Caki2 (cell line): ENCODE measurements around the gene SPPL2B. TPM values are rescaled to one million over a fixed set of nuclear protein-coding genes. Genes with fewer than 3 reads are reported as not detected.
"Not testable (repeated sequence)": the region's sequence is repeated elsewhere in the genome, so short reads cannot be mapped to it uniquely, and the experiment has no call there.

Experiments used
- DNase-seq: peaks from one replicate; pipeline ENCODE4 v3.0.0-alpha.2; 2015; ENCODE audit warnings: low read depth
- in situ Hi-C: cut with HindIII; loops from 2 replicates; pipeline ENCODE4 v1.10.0; 2016; ENCODE audit warnings: low sequenced_read_pairs, low pct_unique_long_range_greater_than_20kb, mixed read lengths
- total RNA-seq: library from RNA; depleted of rRNA; stranded (reverse); fragments of >200 nt; shearing (Covaris generic); gene quantifications from 2 replicates; pipeline ENCODE4 v1.2.3, GENCODE V29; 2014; ENCODE audit warnings: low replicate concordance; rRNA removed

Gene SPPL2B
- total RNA-seq, 1 experiment from 2014 or later = 20.6 TPM

DNA sequence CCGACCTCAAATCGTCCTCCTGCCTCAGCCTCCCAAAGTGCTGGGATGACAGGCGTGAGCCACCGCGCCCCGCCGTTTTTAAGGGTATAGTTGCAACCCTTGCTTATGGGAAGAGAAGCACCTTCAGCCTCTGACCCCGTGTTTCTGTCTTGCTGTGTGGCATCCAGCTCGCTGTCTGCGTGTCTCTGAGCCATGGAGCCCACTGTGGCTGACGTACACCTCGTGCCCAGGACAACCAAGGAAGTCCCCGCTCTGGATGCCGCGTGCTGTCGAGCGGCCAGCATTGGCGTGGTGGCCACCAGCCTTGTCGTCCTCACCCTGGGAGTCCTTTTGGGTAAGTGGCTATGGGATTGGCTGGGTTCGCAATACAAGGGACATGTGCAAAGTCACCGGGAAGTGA is 61.1 kb downstream of the SPPL2B start:
- DNase-seq = no peak
- in situ Hi-C loops = no loop called here

DNA sequence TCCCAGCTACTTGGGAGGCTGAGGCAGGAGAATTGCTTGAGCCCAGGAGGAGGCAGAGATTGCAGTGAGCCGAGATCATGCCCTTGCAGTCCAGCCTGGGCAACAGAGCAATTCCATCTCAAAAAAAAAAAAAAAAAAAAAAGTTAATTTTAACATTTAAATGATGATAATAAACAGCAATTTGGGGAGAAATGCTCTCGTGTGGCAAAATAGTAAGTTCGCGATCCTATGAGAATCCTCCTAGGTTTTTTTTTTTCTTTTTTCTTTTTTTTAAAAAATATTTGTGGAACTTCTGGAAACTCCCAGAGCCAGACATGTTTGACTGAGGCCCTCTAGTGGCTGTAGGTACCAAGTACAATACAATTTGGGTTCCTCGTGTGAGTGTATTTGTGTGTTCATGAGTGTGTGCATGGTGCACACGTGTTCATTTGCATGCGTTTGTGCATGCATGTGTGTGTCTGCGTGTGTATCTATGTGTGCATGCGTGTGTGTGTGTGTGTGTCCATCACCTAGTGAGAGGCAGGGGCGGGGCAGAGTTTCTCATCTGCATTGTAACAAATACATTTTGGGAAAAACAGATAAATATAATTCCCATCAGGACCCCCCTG is 62.7 kb downstream of the SPPL2B start:
- in situ Hi-C loops = no loop called here
- DNase-seq = peak; percentile 48

DNA sequence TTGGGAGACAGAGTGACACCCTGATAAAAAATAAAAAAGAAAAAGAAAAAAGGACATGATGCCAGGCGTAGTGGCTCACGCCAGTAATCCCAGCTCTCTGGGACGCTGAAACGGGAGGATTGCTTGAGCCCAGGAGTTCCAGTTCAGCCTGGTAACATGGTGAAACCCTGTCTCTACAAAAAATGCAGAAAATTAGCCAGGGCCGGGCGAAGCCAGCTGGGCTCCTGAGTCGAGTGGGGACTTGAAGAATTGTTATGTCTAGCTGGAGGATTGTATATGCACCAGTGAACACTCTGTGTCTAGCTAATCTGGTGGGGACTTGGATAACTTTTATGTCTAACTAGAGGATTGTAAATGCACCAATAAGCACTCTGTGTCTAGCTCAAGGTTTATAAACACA is 63.9 kb downstream of the SPPL2B start:
- in situ Hi-C loops = no loop called here
- no peak for DNase-seq

DNA sequence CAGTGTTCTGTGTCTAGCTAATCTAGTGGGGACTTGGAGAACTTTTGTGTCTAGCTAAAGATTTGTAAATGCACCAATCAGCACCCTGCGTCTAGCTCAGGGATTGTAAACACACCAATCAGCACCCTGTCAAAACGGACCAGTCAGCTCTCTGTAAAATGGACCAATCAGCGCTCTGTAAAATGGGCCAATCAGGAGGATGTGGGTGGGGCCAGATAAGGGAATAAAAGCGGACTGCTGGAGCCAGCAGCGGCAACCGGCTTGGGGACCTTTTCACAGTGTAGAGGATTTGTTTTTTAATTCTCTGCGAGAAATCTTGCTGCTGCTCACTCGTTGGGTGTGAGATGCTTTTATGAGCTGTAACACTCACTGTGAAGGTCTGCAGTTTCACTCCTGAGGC is 64.4 kb downstream of the SPPL2B start:
- DNase-seq, in situ Hi-C loops: not testable (repeated sequence)

DNA sequence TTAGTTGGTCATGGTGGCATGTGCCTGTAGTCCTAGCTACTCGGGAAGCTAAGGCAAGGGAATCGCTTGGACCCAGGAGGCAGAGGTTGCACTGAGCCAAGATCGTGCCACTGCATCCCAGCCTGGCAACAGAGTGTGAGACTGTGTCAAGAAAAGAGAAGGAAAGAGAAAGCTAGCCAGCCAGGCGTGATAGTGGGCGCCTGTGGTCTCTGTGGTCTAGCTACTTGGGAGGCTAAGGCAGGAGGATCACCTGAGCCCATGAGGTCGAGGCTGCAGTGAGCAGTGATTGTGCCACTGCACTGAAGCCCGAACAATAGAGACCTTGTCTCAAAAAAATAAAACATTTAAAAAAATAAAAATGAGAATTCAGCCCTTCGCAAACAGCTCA is 65.6 kb downstream of the SPPL2B start:
- in situ Hi-C loops = no loop called here
- no peak for DNase-seq

DNA sequence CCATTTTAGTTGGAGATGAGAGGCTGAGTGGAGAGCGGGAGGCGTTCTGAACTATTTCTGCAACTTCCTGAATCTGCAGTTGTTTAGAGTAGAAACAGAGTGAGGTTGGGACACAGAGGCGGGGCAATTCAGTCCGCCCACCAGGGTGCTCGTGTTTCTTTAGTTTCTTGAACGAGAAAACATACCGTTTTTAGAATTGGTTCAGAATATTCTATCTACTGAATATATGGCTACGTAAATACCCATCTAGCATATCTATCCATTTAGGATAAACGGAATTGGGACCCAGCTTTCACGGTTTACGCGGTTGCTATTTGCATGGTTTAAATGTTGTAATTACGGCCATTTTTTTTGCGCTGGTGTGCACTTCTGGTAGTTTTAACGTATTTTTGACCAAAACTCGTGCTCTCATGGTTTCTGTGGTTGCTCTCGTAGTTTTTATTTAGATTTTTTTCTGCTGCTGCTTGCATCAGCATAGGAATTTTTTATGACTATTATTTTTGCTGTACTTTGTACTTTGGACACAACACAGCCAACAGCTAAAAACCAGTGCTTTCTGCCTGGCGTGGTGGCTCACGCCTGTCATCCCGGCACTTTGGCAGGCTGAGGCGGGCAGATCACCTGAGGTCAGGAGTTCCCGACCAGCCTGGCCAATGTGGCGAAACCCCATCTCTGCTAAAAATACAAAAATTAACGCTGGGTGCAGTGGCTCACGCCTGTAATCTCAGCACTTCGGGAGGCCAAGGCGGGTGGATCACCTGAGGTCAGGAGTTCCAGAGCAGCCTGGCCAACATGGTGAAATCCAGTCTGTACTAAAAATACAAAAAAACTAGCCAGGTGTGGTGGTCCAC is 66.2 kb downstream of the SPPL2B start:
- in situ Hi-C loops = no loop called here
- DNase-seq = no peak

DNA sequence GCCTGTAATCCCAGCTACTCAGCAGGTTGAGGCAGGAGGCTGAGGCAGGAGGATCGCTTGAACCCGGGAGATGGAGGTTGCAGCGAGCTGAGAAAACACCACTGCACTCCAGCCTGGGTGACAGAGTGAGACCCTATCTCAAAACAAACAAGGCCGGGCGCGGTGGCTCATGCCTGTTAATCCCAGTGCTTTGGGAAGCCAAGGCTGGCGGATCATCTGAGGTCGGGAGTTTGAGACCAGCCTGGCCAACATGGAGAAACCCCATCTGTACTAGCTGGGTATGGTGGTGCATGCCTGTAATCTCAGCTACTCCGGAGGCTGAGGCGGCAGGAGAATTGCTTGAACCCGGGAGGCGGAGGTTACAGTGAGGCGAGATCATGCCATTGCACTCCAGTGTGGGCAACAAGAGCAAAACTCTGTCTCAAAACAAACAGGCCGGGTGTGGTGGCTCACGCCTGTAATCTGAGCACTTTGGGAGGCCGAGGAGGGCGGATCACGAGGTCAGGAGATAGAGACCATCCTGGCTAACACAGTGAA is 66.9 kb downstream of the SPPL2B start:
- DNase-seq, in situ Hi-C loops: not testable (repeated sequence)

DNA sequence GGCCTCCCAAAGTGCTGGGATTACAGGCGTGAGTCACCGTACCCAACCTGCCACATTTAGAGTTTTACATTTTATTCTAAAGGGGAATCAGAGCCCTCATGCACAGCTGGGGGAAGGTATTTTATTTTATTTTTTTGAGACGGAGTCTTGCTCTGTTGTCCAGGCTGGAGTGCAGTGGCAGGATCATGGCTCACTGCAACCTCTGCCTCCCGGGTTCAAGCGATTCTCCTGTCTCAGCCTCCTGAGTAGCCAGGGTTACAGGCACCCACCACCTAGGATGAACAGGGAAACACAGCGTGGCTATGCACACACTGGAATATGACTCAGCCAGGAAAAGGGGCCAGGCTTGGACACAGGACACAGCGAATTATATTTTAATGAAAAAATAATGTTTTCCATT is 68.7 kb downstream of the SPPL2B start:
- DNase-seq, in situ Hi-C loops: not testable (repeated sequence)

DNA sequence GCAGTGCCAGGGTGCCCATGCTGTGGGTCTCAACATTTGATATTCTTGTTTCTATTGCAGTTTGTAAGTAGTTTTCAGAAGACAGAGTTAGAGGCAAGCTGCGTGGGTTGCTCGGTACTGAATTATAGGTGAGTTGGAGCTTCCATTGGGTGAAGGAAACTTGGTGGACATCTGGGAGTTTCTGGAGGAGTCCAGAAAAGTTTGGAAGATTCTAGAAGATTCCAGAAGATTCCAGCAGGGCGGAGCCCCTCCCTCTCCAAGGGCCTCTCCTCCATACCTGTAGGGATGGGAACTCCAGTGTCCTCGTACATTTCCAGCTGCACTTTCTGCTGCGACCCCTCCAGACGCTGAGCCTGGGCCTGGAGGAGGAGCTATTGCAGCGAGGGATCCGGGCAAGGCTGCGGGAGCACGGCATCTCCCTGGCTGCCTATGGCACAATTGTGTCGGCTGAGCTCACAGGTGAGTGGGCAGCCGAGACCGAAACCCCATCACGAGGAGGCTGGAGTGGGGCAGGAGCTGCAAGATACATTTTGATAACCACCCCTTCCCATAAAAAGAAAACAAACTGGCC is 70.3 kb downstream of the SPPL2B start:
- in situ Hi-C loops = no loop called here
- DNase-seq = no peak

DNA sequence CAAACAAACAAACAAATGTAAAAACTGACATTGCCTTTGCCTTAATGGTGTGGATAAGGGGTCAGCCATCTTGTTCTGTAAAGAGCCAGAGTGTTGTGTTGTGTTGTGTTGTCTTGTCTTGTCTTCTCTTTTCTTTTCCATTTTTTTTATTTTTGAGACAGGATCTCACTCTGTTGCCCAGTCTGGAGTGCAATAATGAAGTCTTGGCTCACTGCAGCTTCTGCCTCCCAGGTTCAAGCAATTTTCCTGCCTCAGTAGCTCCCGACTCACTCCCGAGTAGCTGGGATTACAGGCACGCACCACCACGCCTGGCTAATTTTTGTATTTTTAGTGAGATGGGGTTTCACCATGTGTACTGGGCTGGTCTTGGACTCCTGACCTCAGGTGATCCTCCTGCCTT is 71.1 kb downstream of the SPPL2B start:
- DNase-seq = no peak
- in situ Hi-C loops = no loop called here

Other genes starting within 250 kb of the SPPL2B start
- gene MOB3A, start 232.4 kb upstream of the SPPL2B start, total RNA-seq = 13.3 and 28.9 TPM in 2 replicates
- gene IZUMO4, start 231.8 kb upstream of the SPPL2B start, total RNA-seq = not detected in 2 replicates
- gene AP3D1, start 177.1 kb upstream of the SPPL2B start, total RNA-seq = 59.0 and 69.3 TPM in 2 replicates
- 5.2 and 7.5 TPM in 2 replicates for gene DOT1L, start 164.8 kb upstream of the SPPL2B start, total RNA-seq
- gene PLEKHJ1, start 92.4 kb upstream of the SPPL2B start, total RNA-seq = 55.9 and 96.2 TPM in 2 replicates
- 9.9 and 23.2 TPM in 2 replicates for gene SF3A2, start 91.9 kb upstream of the SPPL2B start, total RNA-seq
- gene AMH, start 79.4 kb upstream of the SPPL2B start, total RNA-seq = 3.0 and 11.7 TPM in 2 replicates
- gene JSRP1, start 72.3 kb upstream of the SPPL2B start, total RNA-seq = not detected in 2 replicates
- not detected in 2 replicates for gene PEAK3, start 46.5 kb upstream of the SPPL2B start, total RNA-seq
- gene LINGO3, start 20.5 kb upstream of the SPPL2B start, total RNA-seq = not detected in 2 replicates
- 238 and 305 TPM in 2 replicates for gene LSM7, start 98 bp upstream of the SPPL2B start, total RNA-seq
- gene TMPRSS9, start 31.6 kb downstream of the SPPL2B start, total RNA-seq = 0.09 and 0.44 TPM in 2 replicates
- 31.9 and 50.6 TPM in 2 replicates for gene TIMM13, start 98.9 kb downstream of the SPPL2B start, total RNA-seq
- gene LMNB2, start 128.3 kb downstream of the SPPL2B start, total RNA-seq = 96.1 and 99.8 TPM in 2 replicates
- 10.6 and 16.3 TPM in 2 replicates for gene GADD45B, start 147.4 kb downstream of the SPPL2B start, total RNA-seq